Spinal cord (tissue), 10 donors: Measurements from ENCODE around the gene SMYD3. TPM values are rescaled to one million over a fixed set of nuclear protein-coding genes. Genes with fewer than 3 reads are reported as not detected.

Experiments
- DNase-seq, 6 donors: peaks; one replicate each; pipeline versions ENCODE4 v3.0.0 to v3.0.0-alpha.2; 2013 to 2015; ENCODE audit warnings: low spot score in 6 of 6, low read depth in 4 of 6
- H3K27ac ChIP-seq: one replicate; pipeline ENCODE4 v1.5.1; 2013; ENCODE audit warnings: low read depth, low read length, control low read depth
- H3K27me3 ChIP-seq: one replicate; pipeline ENCODE4 v1.6.1; 2013; ENCODE audit warnings: low read length; ENCODE audit not compliant: control insufficient read depth, insufficient read depth
- H3K36me3 ChIP-seq: one replicate; pipeline ENCODE4 v1.6.1; 2013; ENCODE audit warnings: low read length; ENCODE audit not compliant: control insufficient read depth, insufficient read depth
- H3K4me1 ChIP-seq: one replicate; pipeline ENCODE4 v1.6.1; 2013; ENCODE audit warnings: low read length; ENCODE audit not compliant: control insufficient read depth, insufficient read depth
- H3K4me3 ChIP-seq: one replicate; pipeline ENCODE4 v1.5.1; 2013; ENCODE audit warnings: low read depth, low read length, control low read depth
- H3K9me3 ChIP-seq: one replicate; pipeline ENCODE4 v1.6.1; 2013; ENCODE audit warnings: low read length; ENCODE audit not compliant: control insufficient read depth, insufficient read depth
- WGBS: methylation state at CpG from one replicate; pipeline ENCODE4 v1.1.5; 2013; ENCODE audit warnings: missing lambda C conversion rate; ENCODE audit not compliant: insufficient coverage; 5-methylcytosine and 5-hydroxymethylcytosine counted together
- polyA plus RNA-seq, 2 donors: library from polyadenylated mRNA; unstranded; fragments of 120-200 nt; gene quantifications; one replicate each; pipeline ENCODE4 v1.2.1, GENCODE V29; 2013; ENCODE audit not compliant: insufficient read length in 2 of 2
- total RNA-seq, 2 donors: library from RNA; depleted of rRNA in 1 of 2; stranded (reverse); fragments of 120-200 nt in 1 of 2; fragments of >200 nt in 1 of 2; gene quantifications; one replicate each; pipeline versions ENCODE4 v1.2.3 to v1.2.4, GENCODE V29; 2013 to 2014
- donor health status: healthy.

Gene SMYD3
- total and polyA plus RNA-seq, 4 donors = 37.5 to 54.4 (median 49.4) TPM

- DNase-seq = no peak
- no peaks in the 10 kb centered on the region for H3K27me3 ChIP-seq
- no peaks in the 10 kb centered on the region for H3K9me3 ChIP-seq
- no peaks in the 10 kb centered on the region for H3K36me3 ChIP-seq
- H3K4me1 ChIP-seq = no peaks in the 10 kb centered on the region
- H3K27ac ChIP-seq = no peak overlapping the region
- WGBS = 29% methylated on average over 1 of the region's 5 CpGs
- H3K4me3 ChIP-seq = no peak overlapping the region
Observed at GRCh38 chr1:246043556-246043955, 463.5 kb downstream of the SMYD3 start.

- no peak overlapping the region for H3K4me3 ChIP-seq
- H3K36me3 ChIP-seq = no peaks in the 10 kb centered on the region
- no peak for DNase-seq
- no peak overlapping the region for H3K27ac ChIP-seq
- no peaks in the 10 kb centered on the region for H3K4me1 ChIP-seq
- H3K9me3 ChIP-seq = no peaks in the 10 kb centered on the region
- H3K27me3 ChIP-seq = no peaks in the 10 kb centered on the region
- no CpG with 5 or more reads among the region's 5 CpGs for WGBS
Observed at GRCh38 chr1:246041360-246041759, 465.7 kb downstream of the SMYD3 start.

GRCh38 chr1:246040200-246040890, 466.7 kb downstream of the SMYD3 start:
- no peaks in the 10 kb centered on the region for H3K27me3 ChIP-seq
- WGBS = 93% methylated on average over 6 of the region's 15 CpGs
- H3K27ac ChIP-seq = no peak overlapping the region
- no peaks in the 10 kb centered on the region for H3K4me1 ChIP-seq
- DNase-seq = no peak
- H3K36me3 ChIP-seq = no peaks in the 10 kb centered on the region
- no peak overlapping the region for H3K4me3 ChIP-seq
- H3K9me3 ChIP-seq = no peaks in the 10 kb centered on the region

- Histone ChIP-seq H3K9me3 (no peaks in the 10 kb centered on the region), H3K4me3 (no peak overlapping the region), H3K4me1 (peaks cover 3% of the 10 kb centered on the region), H3K27me3 (no peaks in the 10 kb centered on the region), H3K27ac (no peak overlapping the region), H3K36me3 (no peaks in the 10 kb centered on the region)
- no CpG with 5 or more reads among the region's 6 CpGs for WGBS
- DNase-seq = no peak
Observed at GRCh38 chr1:246039584-246039983, 467.5 kb downstream of the SMYD3 start.

GRCh38 chr1:246037832-246038231, 469.2 kb downstream of the SMYD3 start:
- DNase-seq = no peak
- no peaks in the 10 kb centered on the region for H3K9me3 ChIP-seq
- H3K4me1 ChIP-seq = peaks cover 3% of the 10 kb centered on the region
- no peak overlapping the region for H3K27ac ChIP-seq
- H3K36me3 ChIP-seq = no peaks in the 10 kb centered on the region
- no CpG with 5 or more reads among the region's 1 CpG for WGBS
- no peak overlapping the region for H3K4me3 ChIP-seq
- H3K27me3 ChIP-seq = no peaks in the 10 kb centered on the region

GRCh38 chr1:246036175-246036574, 470.9 kb downstream of the SMYD3 start:
- Histone ChIP-seq H3K27me3 (no peaks in the 10 kb centered on the region), H3K4me3 (no peak overlapping the region), H3K27ac (no peak overlapping the region), H3K4me1 (peaks cover 3% of the 10 kb centered on the region), H3K36me3 (no peaks in the 10 kb centered on the region), H3K9me3 (no peaks in the 10 kb centered on the region)
- no CpG with 5 or more reads among the region's 1 CpG for WGBS
- DNase-seq = no peak

- peak in 1 of 6 donors; percentile 43 for DNase-seq
- no peak overlapping the region for H3K27ac ChIP-seq
- no peaks in the 10 kb centered on the region for H3K27me3 ChIP-seq
- 48% methylated on average over 11 of the region's 11 CpGs for WGBS
- peaks cover 3% of the 10 kb centered on the region for H3K4me1 ChIP-seq
- H3K9me3 ChIP-seq = no peaks in the 10 kb centered on the region
- no peak overlapping the region for H3K4me3 ChIP-seq
- H3K36me3 ChIP-seq = no peaks in the 10 kb centered on the region
Observed at GRCh38 chr1:246035060-246035541, 472.0 kb downstream of the SMYD3 start.

- Histone ChIP-seq H3K36me3 (no peaks in the 10 kb centered on the region), H3K9me3 (no peaks in the 10 kb centered on the region), H3K27me3 (no peaks in the 10 kb centered on the region), H3K4me3 (no peak overlapping the region), H3K4me1 (peaks cover 3% of the 10 kb centered on the region), H3K27ac (no peak overlapping the region)
- DNase-seq = no peak
- WGBS = 88% methylated on average over 10 of the region's 12 CpGs
Observed at GRCh38 chr1:246034630-246035029, 472.4 kb downstream of the SMYD3 start.

GRCh38 chr1:246032984-246033383, 474.1 kb downstream of the SMYD3 start:
- H3K4me3 ChIP-seq = no peak overlapping the region
- no peaks in the 10 kb centered on the region for H3K36me3 ChIP-seq
- no CpG with 5 or more reads among the region's 1 CpG for WGBS
- peaks cover 3% of the 10 kb centered on the region for H3K4me1 ChIP-seq
- H3K9me3 ChIP-seq = peaks cover 1% of the 10 kb centered on the region
- DNase-seq = no peak
- no peaks in the 10 kb centered on the region for H3K27me3 ChIP-seq
- H3K27ac ChIP-seq = no peak overlapping the region

GRCh38 chr1:246032031-246032551, 475.0 kb downstream of the SMYD3 start:
- no peak overlapping the region for H3K27ac ChIP-seq
- H3K4me3 ChIP-seq = no peak overlapping the region
- no peaks in the 10 kb centered on the region for H3K36me3 ChIP-seq
- 62% methylated on average over 3 of the region's 3 CpGs for WGBS
- DNase-seq = peak in 1 of 6 donors; percentile 47
- peaks cover 1% of the 10 kb centered on the region for H3K9me3 ChIP-seq
- peaks cover 3% of the 10 kb centered on the region for H3K4me1 ChIP-seq
- H3K27me3 ChIP-seq = no peaks in the 10 kb centered on the region
